GM13976 (cell line): ENCODE measurements around the gene KCND3.

Experiments
- DNase-seq: peaks from one replicate; pipeline ENCODE4 v3.0.0; 2012; ENCODE audit warnings: low spot score
- CTCF ChIP-seq: IDR thresholded peaks from 2 replicates; pipeline ENCODE4 v1.5.1; 2012; ENCODE audit warnings: borderline replicate concordance, mild to moderate bottlenecking; ENCODE audit not compliant: insufficient read depth; ENCODE audit errors: extremely low read depth, missing control alignments, control extremely low read depth
- in situ Hi-C: fragments of 300-500 bp; cut with MboI; formaldehyde crosslinking; loops from one replicate; pipeline ENCODE4 v1.12.0; 2022; ENCODE audit warnings: low sequenced_read_pairs, mixed read lengths, inconsistent platforms; ENCODE audit not compliant: unreplicated experiment

Gene KCND3

GRCh38 chr1:111846842-111847241 is 142.6 kb downstream of the KCND3 start:
- TF ChIP-seq CTCF, result no peak
- DNase-seq, result no peak
- in situ Hi-C loops, result no loop called here

- TF ChIP-seq CTCF, result no peak
- in situ Hi-C loops, result no loop called here
- no peak for DNase-seq
Measured at GRCh38 chr1:111843177-111843576, 146.3 kb downstream of the KCND3 start.

GRCh38 chr1:111842411-111842810 is 147.1 kb downstream of the KCND3 start:
- DNase-seq, result no peak
- TF ChIP-seq CTCF, result no peak
- in situ Hi-C loops, result no loop called here

- in situ Hi-C loops, result no loop called here
- no peak for TF ChIP-seq CTCF
- no peak for DNase-seq
Measured at GRCh38 chr1:111841746-111842145, 147.7 kb downstream of the KCND3 start.

- no peak for TF ChIP-seq CTCF
- DNase-seq, result no peak
- in situ Hi-C loops, result no loop called here
Measured at GRCh38 chr1:111841189-111841588, 148.3 kb downstream of the KCND3 start.

- no peak for TF ChIP-seq CTCF
- DNase-seq, result no peak
- in situ Hi-C loops, result no loop called here
Measured at GRCh38 chr1:111837393-111837792, 152.1 kb downstream of the KCND3 start.

GRCh38 chr1:111836111-111836510 is 153.4 kb downstream of the KCND3 start:
- no peak for TF ChIP-seq CTCF
- in situ Hi-C loops, result no loop called here
- DNase-seq, result no peak
